Measurements from ENCODE around the gene ABCA7. TPM values are rescaled to one million over a fixed set of nuclear protein-coding genes. Genes with fewer than 3 reads are reported as not detected.

The ABCA7 gene
- total RNA-seq, 4 donors from 2014 or later = 6.0 to 20.0 (median 15.0) TPM

DNA sequence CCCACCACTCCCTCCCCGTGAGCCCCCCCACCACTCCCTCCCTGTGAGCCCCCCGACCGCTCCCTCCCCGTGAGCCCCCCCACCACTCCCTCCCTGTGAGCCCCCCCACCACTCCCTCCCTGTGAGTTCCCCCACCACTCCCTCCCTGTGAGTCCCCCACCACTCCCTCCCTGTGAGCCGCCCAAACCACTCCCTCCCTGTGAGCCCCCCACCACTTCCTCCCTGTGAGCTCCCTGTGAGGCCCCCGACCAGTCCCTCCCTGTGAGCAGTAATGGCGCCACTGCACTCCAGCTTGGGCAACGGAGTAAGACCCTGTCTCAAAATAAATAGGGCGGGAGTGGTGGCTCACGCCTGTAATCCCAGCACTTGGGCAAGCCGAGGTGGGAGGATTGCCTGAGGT lies 9.9 kb downstream of the ABCA7 start:
- no peak overlapping the region for H3K4me3 ChIP-seq
- in situ Hi-C loops (cut with MboI; ENCODE audit: low sequenced_read_pairs in 4 of 4) (no loop called here), intact Hi-C loops (cut with DNase I; ENCODE audit: low total_unique reads) (no loop called here)
- no peak for TF ChIP-seq POLR2A (IDR thresholded peaks at IDR 0.05)
- H3K27ac ChIP-seq = no peak overlapping the region
- no peak for ATAC-seq
- no peaks in the 10 kb centered on the region for H3K4me1 ChIP-seq
- H3K9me3 ChIP-seq = no peaks in the 10 kb centered on the region
- no peak for DNase-seq
- H3K36me3 ChIP-seq = peaks cover 0 to 22% of the 10 kb centered on the region in 2 donors
- no peaks in the 10 kb centered on the region for H3K27me3 ChIP-seq

- DNase-seq (no peak), ATAC-seq (no peak)
- TF ChIP-seq, protein P1, sequence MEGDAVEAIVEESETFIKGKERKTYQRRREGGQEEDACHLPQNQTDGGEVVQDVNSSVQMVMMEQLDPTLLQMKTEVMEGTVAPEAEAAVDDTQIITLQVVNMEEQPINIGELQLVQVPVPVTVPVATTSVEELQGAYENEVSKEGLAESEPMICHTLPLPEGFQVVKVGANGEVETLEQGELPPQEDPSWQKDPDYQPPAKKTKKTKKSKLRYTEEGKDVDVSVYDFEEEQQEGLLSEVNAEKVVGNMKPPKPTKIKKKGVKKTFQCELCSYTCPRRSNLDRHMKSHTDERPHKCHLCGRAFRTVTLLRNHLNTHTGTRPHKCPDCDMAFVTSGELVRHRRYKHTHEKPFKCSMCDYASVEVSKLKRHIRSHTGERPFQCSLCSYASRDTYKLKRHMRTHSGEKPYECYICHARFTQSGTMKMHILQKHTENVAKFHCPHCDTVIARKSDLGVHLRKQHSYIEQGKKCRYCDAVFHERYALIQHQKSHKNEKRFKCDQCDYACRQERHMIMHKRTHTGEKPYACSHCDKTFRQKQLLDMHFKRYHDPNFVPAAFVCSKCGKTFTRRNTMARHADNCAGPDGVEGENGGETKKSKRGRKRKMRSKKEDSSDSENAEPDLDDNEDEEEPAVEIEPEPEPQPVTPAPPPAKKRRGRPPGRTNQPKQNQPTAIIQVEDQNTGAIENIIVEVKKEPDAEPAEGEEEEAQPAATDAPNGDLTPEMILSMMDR (IDR thresholded peaks at IDR 0.05 in 4 of 5, conservative IDR thresholded peaks at IDR 0.05 in 1 of 5) = no peak
- no peak for TF ChIP-seq POLR2A (IDR thresholded peaks at IDR 0.05)
- H3K27ac ChIP-seq = no peak overlapping the region
- intact Hi-C loops (cut with DNase I; ENCODE audit: low total_unique reads) = no loop called here
- peaks cover 0 to 31% of the 10 kb centered on the region in 2 donors for H3K36me3 ChIP-seq
- in situ Hi-C loops (cut with MboI; ENCODE audit: low sequenced_read_pairs in 4 of 4) = no loop called here
- H3K27me3 ChIP-seq = no peaks in the 10 kb centered on the region
- H3K4me1 ChIP-seq = no peaks in the 10 kb centered on the region
- H3K4me3 ChIP-seq = no peak overlapping the region
- peaks cover 0 to under 1% (median 0%) of the 10 kb centered on the region in 3 donors for H3K9me3 ChIP-seq
Measured at GRCh38 chr19:1050989-1051788, 11.3 kb downstream of the ABCA7 start.

GRCh38 chr19:1051791-1052190 lies 11.9 kb downstream of the ABCA7 start:
- intact Hi-C loops (cut with DNase I; ENCODE audit: low total_unique reads) = no loop called here
- Histone ChIP-seq H3K27ac (no peak overlapping the region), H3K27me3 (no peaks in the 10 kb centered on the region), H3K36me3 (peaks cover 0 to 31% of the 10 kb centered on the region in 2 donors), H3K4me1 (no peaks in the 10 kb centered on the region), H3K9me3 (peaks cover 0 to 7% (median 0%) of the 10 kb centered on the region in 3 donors), H3K4me3 (no peak overlapping the region)
- no peak for ATAC-seq
- in situ Hi-C loops (cut with MboI; ENCODE audit: low sequenced_read_pairs in 4 of 4) = no loop called here
- DNase-seq = no peak
- TF ChIP-seq, protein P1 (IDR thresholded peaks at IDR 0.05 in 4 of 5, conservative IDR thresholded peaks at IDR 0.05 in 1 of 5) = no peak
- no peak for TF ChIP-seq POLR2A (IDR thresholded peaks at IDR 0.05)

- Histone ChIP-seq H3K36me3 (peaks cover 0 to 34% of the 10 kb centered on the region in 2 donors), H3K9me3 (peaks cover 3 to 13% (median 5%) of the 10 kb centered on the region in 3 donors), H3K4me1 (no peaks in the 10 kb centered on the region), H3K27ac (no peak overlapping the region), H3K27me3 (no peaks in the 10 kb centered on the region), H3K4me3 (no peak overlapping the region)
- in situ Hi-C loops (cut with MboI; ENCODE audit: low sequenced_read_pairs in 4 of 4) (no loop called here), intact Hi-C loops (cut with DNase I; ENCODE audit: low total_unique reads) (no loop called here)
- no peak for DNase-seq
- ATAC-seq = no peak
- TF ChIP-seq POLR2A (IDR thresholded peaks at IDR 0.05) = no peak
- TF ChIP-seq, protein P1 (IDR thresholded peaks at IDR 0.05 in 4 of 5, conservative IDR thresholded peaks at IDR 0.05 in 1 of 5) = no peak
Measured at GRCh38 chr19:1052349-1052975, 12.6 kb downstream of the ABCA7 start.
